SK-N-SH (cell line): ENCODE measurements around the gene CDK13. TPM values are rescaled to one million over a fixed set of nuclear protein-coding genes. Genes with fewer than 3 reads are reported as not detected.
"Not testable (repeated sequence)": the region's sequence is repeated elsewhere in the genome, so short reads cannot be mapped to it uniquely, and the experiment has no call there.

ENCODE experiments used
- CTCF ChIA-PET: fragments of 300-600, 350-600 bp; formaldehyde crosslinking; extraction: SDS; loops from one replicate; lab custom pipeline; 2021; lab: Yijun Ruan, JAX
- POLR2A ChIA-PET: fragments of 350-600 bp; sonication (Branson Sonifier 250); formaldehyde crosslinking; extraction: SDS; loops from one replicate; lab custom pipeline; 2020; ENCODE audit warnings: antibody characterized with exemption, inconsistent platforms; lab: Yijun Ruan, JAX
- DNase-seq: peaks from one replicate; pipeline ENCODE4 v3.0.0; 2012
- H2AFZ ChIP-seq: fragments of 200-600 bp; sonication (generic); 2 replicates; pipeline ENCODE4 v1.8.1; 2016; ENCODE audit warnings: antibody characterized with exemption, mild to moderate bottlenecking, low read depth
- H3F3A ChIP-seq: fragments of 200-600 bp; sonication (generic); replicated peaks from 2 replicates; pipeline ENCODE3; 2016; ENCODE audit warnings: antibody characterized with exemption, mild to moderate bottlenecking; ENCODE audit not compliant: insufficient read depth
- H3K27ac ChIP-seq, 2 experiments: fragments of 200-500 bp in 1 of 2; fragments of 200-600 bp in 1 of 2; sonication (Bioruptor generic) in 1 of 2; sonication (generic), shearing (Covaris generic) in 1 of 2; 2 replicates each; pipeline versions ENCODE4 v1.5.1 to v1.6.1; 2014 to 2016; ENCODE audit warnings: low read depth in 2 of 2, inconsistent platforms in 1 of 2, low read length in 1 of 2, mild to moderate bottlenecking in 1 of 2, mixed read lengths in 1 of 2
- H3K27me3 ChIP-seq: fragments of 200-600 bp; sonication (generic), shearing (Covaris generic); 2 replicates; pipeline ENCODE4 v1.6.1; 2016; ENCODE audit warnings: mixed run types; ENCODE audit not compliant: insufficient read depth
- H3K36me3 ChIP-seq, 2 experiments: fragments of 200-500 bp in 1 of 2; fragments of 200-600 bp in 1 of 2; sonication (Bioruptor generic) in 1 of 2; sonication (generic) in 1 of 2; replicated peaks in 1 of 2; 2 replicates each; pipeline versions ENCODE3 to v1.5.1; 2014 to 2016; ENCODE audit warnings: low read length in 1 of 2, mild to moderate bottlenecking in 1 of 2; ENCODE audit not compliant: insufficient read depth in 2 of 2, control insufficient read depth in 1 of 2
- H3K4me1 ChIP-seq, 2 experiments: fragments of 200-500 bp in 1 of 2; fragments of 200-600 bp in 1 of 2; sonication (Bioruptor generic) in 1 of 2; sonication (generic), shearing (Covaris generic) in 1 of 2; 2 replicates each; pipeline versions ENCODE4 v1.5.1 to v1.6.1; 2014 to 2016; ENCODE audit warnings: low read depth in 1 of 2, low read length in 1 of 2, mixed run types in 1 of 2; ENCODE audit not compliant: insufficient read depth in 2 of 2, control insufficient read depth in 1 of 2
- H3K4me2 ChIP-seq: fragments of 200-600 bp; sonication (generic), shearing (Covaris generic); 2 replicates; pipeline ENCODE4 v1.6.1; 2017; ENCODE audit warnings: mixed run types
- H3K4me3 ChIP-seq, 2 experiments: fragments of 200-500 bp in 1 of 2; fragments of 200-600 bp in 1 of 2; sonication (Bioruptor generic) in 1 of 2; sonication (generic), shearing (Covaris generic) in 1 of 2; 2 replicates each; pipeline versions ENCODE4 v1.5.1 to v1.8.1; 2014 to 2016; ENCODE audit warnings: low read depth in 2 of 2, inconsistent platforms in 1 of 2, low read length in 1 of 2, mild to moderate bottlenecking in 1 of 2, mixed read lengths in 1 of 2, moderate library complexity in 1 of 2
- H3K79me2 ChIP-seq: fragments of 200-600 bp; sonication (generic); 2 replicates; pipeline ENCODE4 v1.8.1; 2017; ENCODE audit warnings: mild to moderate bottlenecking; ENCODE audit not compliant: insufficient read depth
- H3K9ac ChIP-seq: fragments of 200-600 bp; sonication (generic); 2 replicates; pipeline ENCODE4 v1.6.1; 2017; ENCODE audit warnings: mixed run types
- H3K9me2 ChIP-seq: fragments of 200-600 bp; sonication (generic); 2 replicates; pipeline ENCODE4 v1.6.1; 2017; ENCODE audit warnings: mixed run types
- H3K9me3 ChIP-seq: fragments of 200-600 bp; sonication (generic); 2 replicates; pipeline ENCODE4 v1.6.1; 2017; ENCODE audit warnings: mixed run types, mild to moderate bottlenecking, moderate library complexity
- H4K20me1 ChIP-seq: fragments of 200-600 bp; sonication (generic); 2 replicates; pipeline ENCODE4 v1.6.1; 2017; ENCODE audit warnings: mild to moderate bottlenecking, mixed run types; ENCODE audit not compliant: insufficient read depth
- CHD2 ChIP-seq: fragments of 150-350 bp; IDR thresholded peaks from 2 replicates; pipeline ENCODE4 v1.6.1; 2018; ENCODE audit warnings: low read length; ENCODE audit not compliant: partially characterized antibody
- ELF1 ChIP-seq: IDR thresholded peaks from 2 replicates; pipeline ENCODE4 v1.4.0; 2012
- EP300 ChIP-seq, 2 experiments: IDR thresholded peaks; 2 replicates each; pipeline versions ENCODE4 v1.4.0 to v1.6.1; 2012; ENCODE audit warnings: borderline replicate concordance in 1 of 2, low read depth in 1 of 2, low read length in 1 of 2
- FOSL2 ChIP-seq: IDR thresholded peaks from 2 replicates; pipeline ENCODE4 v1.4.0; 2012; ENCODE audit warnings: low read depth, mild to moderate bottlenecking, moderate library complexity, borderline replicate concordance
- FOXJ3 ChIP-seq: sonication (generic); formaldehyde crosslinking; IDR thresholded peaks from 2 replicates; pipeline ENCODE4 v1.5.1; 2020; ENCODE audit warnings: mild to moderate bottlenecking, missing genetic modification reagents
- GABPA ChIP-seq: IDR thresholded peaks from 2 replicates; pipeline ENCODE4 v1.4.0; 2012; ENCODE audit warnings: low read depth, mild to moderate bottlenecking
- GATA2 ChIP-seq: sonication (generic); formaldehyde crosslinking; IDR thresholded peaks from 2 replicates; pipeline ENCODE4 v1.5.0; 2020; ENCODE audit warnings: mild to moderate bottlenecking, missing genetic modification reagents
- JUND ChIP-seq: IDR thresholded peaks from 2 replicates; pipeline ENCODE4 v1.4.0; 2012
- MEF2A ChIP-seq: IDR thresholded peaks from 2 replicates; pipeline ENCODE4 v1.4.0; 2012; ENCODE audit warnings: low read depth, borderline replicate concordance
- MXI1 ChIP-seq: IDR thresholded peaks from 2 replicates; pipeline ENCODE4 v1.6.1; 2012; ENCODE audit warnings: mild to moderate bottlenecking, low read depth, low read length, improper control_type of control experiment
- NRF1 ChIP-seq: IDR thresholded peaks from 2 replicates; pipeline ENCODE4 v1.6.1; 2012; ENCODE audit warnings: low read depth, mild to moderate bottlenecking, low read length
- POLR2AphosphoS5 ChIP-seq: IDR thresholded peaks from 2 replicates; pipeline ENCODE4 v1.6.1; 2012; ENCODE audit warnings: low read depth, low read length
- RCOR1 ChIP-seq: fragments of 150-350 bp; IDR thresholded peaks from 2 replicates; pipeline ENCODE4 v1.6.1; 2017; ENCODE audit warnings: antibody characterized with exemption, low read length
- SMC3 ChIP-seq: IDR thresholded peaks from 2 replicates; pipeline ENCODE4 v1.6.1; 2012; ENCODE audit warnings: low read depth, low read length, improper control_type of control experiment
- TAF1 ChIP-seq: IDR thresholded peaks from 2 replicates; pipeline ENCODE4 v1.6.1; 2012; ENCODE audit warnings: low read depth, mild to moderate bottlenecking, low read length, moderate library complexity, borderline replicate concordance
- TEAD4 ChIP-seq: IDR thresholded peaks from 2 replicates; pipeline ENCODE4 v1.4.0; 2012; ENCODE audit warnings: mild to moderate bottlenecking, borderline replicate concordance; ENCODE audit not compliant: insufficient read depth
- WGBS: methylation state at CpG from one replicate; pipeline ENCODE4 v1.1.6; 2017; ENCODE audit warnings: low lambda C conversion rate; 5-methylcytosine and 5-hydroxymethylcytosine counted together
- polyA plus RNA-seq, 3 experiments: library from polyadenylated mRNA; depleted of rRNA; stranded (reverse); fragments of >200 nt; gene quantifications; 2 replicates each; pipeline ENCODE4 v1.2.3, GENCODE V29; 2012
- TF ChIP-seq, protein P1 (sequence below): fragments of 150-350 bp; IDR thresholded peaks from 2 replicates; pipeline ENCODE4 v1.6.1; 2016; ENCODE audit warnings: mild to moderate bottlenecking, low read depth, low read length
- TF ChIP-seq, protein P2 (sequence below): fragments of 150-350 bp; IDR thresholded peaks from 2 replicates; pipeline ENCODE4 v1.6.1; 2017; ENCODE audit warnings: antibody characterized with exemption, low read length, low read depth, borderline replicate concordance
- TF ChIP-seq, protein P3 (sequence below): IDR thresholded peaks from 2 replicates; pipeline ENCODE4 v1.4.0; 2012; ENCODE audit warnings: low read depth, borderline replicate concordance

Gene CDK13
- polyA plus RNA-seq, 1 of the 3 experiments (the other 2 are of a cell fraction): 23.1 TPM

DNA sequence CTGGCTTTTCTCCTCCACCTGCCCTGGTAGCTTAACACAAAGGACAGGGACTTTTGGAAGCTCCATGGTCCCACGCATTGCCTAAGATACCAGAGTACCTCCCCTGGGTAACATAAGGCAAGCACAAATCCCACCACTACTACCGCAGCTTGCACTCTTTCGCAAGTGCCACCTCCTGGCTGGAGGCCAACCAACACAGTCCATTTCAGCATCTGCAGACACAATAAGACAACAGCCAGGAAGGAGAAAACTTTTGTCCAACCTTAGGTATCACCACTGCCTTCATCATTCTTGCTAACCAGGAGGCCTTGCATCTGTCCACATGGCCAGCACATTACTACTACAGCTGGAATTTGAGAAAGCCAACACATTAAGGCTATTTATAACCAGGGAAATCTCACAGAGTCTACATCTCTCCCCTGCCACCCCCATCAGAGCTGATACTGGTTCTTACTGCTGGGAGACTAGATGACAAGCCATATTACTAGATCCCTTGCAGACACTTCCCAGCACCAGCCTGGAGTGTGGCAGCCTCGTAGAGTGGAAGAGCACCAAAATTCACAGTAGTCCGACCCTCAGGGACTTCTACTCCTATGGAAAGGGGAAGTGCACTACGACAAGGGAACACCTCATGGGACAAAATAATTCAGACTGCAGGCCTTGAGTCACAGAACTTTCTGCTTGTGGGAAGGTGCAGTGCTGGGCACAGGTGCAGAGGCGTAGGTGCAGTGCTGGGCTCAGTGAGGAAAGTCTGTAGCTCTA, 39.8 kb upstream of the CDK13 start:
- Histone ChIP-seq H3K79me2 (no peaks in the 10 kb centered on the region), H3K4me1 (no peaks in the 10 kb centered on the region; a peak in 1 of 4 replicates), H3K9me3 (peaks cover 13% of the 10 kb centered on the region; the same call in 1 of the 2 replicates), H3K27ac (no peak overlapping the region), H3K4me2 (no peak overlapping the region), H3K36me3 (no peaks in the 10 kb centered on the region), H3K4me3 (no peak overlapping the region), H3K9ac (no peak overlapping the region), H3K27me3 (no peaks in the 10 kb centered on the region), H2AFZ (no peak overlapping the region), H3K9me2 (no peaks in the 10 kb centered on the region), H4K20me1 (no peaks in the 10 kb centered on the region), H3F3A (no peaks in the 10 kb centered on the region)
- TF ChIP-seq FOXJ3 (CRISPR knock-in tag): no peak
- no peak for TF ChIP-seq MEF2A
- no peak for TF ChIP-seq SMC3
- TF ChIP-seq RCOR1: no peak
- TF ChIP-seq, protein P1, sequence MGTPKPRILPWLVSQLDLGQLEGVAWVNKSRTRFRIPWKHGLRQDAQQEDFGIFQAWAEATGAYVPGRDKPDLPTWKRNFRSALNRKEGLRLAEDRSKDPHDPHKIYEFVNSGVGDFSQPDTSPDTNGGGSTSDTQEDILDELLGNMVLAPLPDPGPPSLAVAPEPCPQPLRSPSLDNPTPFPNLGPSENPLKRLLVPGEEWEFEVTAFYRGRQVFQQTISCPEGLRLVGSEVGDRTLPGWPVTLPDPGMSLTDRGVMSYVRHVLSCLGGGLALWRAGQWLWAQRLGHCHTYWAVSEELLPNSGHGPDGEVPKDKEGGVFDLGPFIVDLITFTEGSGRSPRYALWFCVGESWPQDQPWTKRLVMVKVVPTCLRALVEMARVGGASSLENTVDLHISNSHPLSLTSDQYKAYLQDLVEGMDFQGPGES: no peak
- TF ChIP-seq, protein P2, sequence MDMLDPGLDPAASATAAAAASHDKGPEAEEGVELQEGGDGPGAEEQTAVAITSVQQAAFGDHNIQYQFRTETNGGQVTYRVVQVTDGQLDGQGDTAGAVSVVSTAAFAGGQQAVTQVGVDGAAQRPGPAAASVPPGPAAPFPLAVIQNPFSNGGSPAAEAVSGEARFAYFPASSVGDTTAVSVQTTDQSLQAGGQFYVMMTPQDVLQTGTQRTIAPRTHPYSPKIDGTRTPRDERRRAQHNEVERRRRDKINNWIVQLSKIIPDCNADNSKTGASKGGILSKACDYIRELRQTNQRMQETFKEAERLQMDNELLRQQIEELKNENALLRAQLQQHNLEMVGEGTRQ: no peak
- no peak for TF ChIP-seq CHD2
- no peak for TF ChIP-seq TAF1
- no peak for TF ChIP-seq TEAD4
- TF ChIP-seq FOSL2: no peak
- no peak for TF ChIP-seq EP300 (IDR thresholded peaks at IDR 0.05; ENCODE audit: borderline replicate concordance in 1 of 2, low read depth in 1 of 2, low read length in 1 of 2)
- no peak for TF ChIP-seq POLR2AphosphoS5
- WGBS: 65% methylated on average over 7 of the region's 7 CpGs
- POLR2A ChIA-PET: no interaction called here
- CTCF ChIA-PET: interaction anchor here (1.4 to 1.8 kb wide), 5 partner anchors 12 to 225 kb away, joined by 3 to 8 read pairs (median 6); partner anchors contain the start of genes MPLKIP and SUGCT
- no peak for DNase-seq

DNA sequence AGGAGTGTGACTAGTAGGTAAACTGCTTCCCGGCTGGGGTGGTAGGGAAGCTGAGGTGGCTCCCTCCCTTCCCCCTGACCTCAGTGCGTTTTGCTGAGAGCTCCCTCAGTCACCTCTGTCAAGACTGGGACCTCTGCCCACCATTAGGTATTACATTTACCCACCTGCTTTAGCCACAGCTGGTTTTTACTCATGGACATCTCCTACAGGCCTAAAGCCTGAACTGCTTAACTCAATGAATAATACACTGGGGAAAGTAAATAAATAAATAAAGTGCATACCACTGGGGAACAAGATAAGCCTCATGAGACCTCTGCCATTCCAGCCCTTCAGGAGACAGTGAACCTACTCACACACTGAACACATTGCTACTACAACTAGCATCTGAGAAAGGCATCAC, 38.9 kb upstream of the CDK13 start:
- H3K4me2 ChIP-seq: no peak overlapping the region
- H3K4me3 ChIP-seq: no peak overlapping the region
- no peak overlapping the region for H2AFZ ChIP-seq
- ChIA-PET CTCF (interaction anchor here (1.5 to 1.6 kb wide), 2 partner anchors 15 to 141 kb away, joined by 4 to 6 read pairs; no protein-coding TSS in a partner anchor), POLR2A (no interaction called here)
- no peak for TF ChIP-seq NRF1
- TF ChIP-seq GABPA: no peak
- TF ChIP-seq FOXJ3 (CRISPR knock-in tag): no peak
- TF ChIP-seq JUND: no peak
- TF ChIP-seq, protein P3, sequence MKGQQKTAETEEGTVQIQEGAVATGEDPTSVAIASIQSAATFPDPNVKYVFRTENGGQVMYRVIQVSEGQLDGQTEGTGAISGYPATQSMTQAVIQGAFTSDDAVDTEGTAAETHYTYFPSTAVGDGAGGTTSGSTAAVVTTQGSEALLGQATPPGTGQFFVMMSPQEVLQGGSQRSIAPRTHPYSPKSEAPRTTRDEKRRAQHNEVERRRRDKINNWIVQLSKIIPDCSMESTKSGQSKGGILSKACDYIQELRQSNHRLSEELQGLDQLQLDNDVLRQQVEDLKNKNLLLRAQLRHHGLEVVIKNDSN: no peak
- no peak for TF ChIP-seq MXI1
- no peak for TF ChIP-seq GATA2
- TF ChIP-seq ELF1: no peak
- DNase-seq: no peak
- H3F3A ChIP-seq: no peaks in the 10 kb centered on the region
- no peaks in the 10 kb centered on the region; a peak in 1 of 4 replicates for H3K4me1 ChIP-seq
- no peaks in the 10 kb centered on the region for H3K79me2 ChIP-seq
- H3K9me3 ChIP-seq: peaks cover 8% of the 10 kb centered on the region; the same call in 1 of the 2 replicates
- no peaks in the 10 kb centered on the region for H3K9me2 ChIP-seq
- no peaks in the 10 kb centered on the region for H3K27me3 ChIP-seq
- H3K9ac ChIP-seq: no peak overlapping the region
- WGBS: 52% methylated on average over 2 of the region's 2 CpGs
- H3K27ac ChIP-seq: no peak overlapping the region
- H4K20me1 ChIP-seq: no peaks in the 10 kb centered on the region
- no peaks in the 10 kb centered on the region for H3K36me3 ChIP-seq

DNA sequence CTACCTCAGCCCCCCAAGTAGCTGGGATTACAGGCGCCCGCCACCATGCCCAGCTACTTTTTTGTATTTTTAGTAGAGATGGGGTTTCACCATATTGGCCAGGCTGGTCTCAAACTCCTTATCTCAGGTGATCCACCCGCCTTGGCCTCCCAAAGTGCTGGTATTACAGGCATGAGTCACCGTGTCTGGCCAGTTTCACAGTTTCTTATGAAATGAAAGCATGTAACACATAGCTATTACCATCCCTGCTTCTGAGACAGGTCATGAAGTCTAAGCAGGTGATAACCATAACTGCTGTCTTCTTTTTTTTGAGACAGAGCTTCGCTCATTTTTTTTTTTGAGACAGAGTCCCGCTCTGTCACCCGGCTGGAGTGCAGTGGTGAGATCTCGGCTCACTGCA, 34.2 kb upstream of the CDK13 start:
- H3K79me2 ChIP-seq, H3K9me2 ChIP-seq, H3K4me1 ChIP-seq, H3K9me3 ChIP-seq, H3K27ac ChIP-seq, DNase-seq, H3K4me3 ChIP-seq, H3F3A ChIP-seq, POLR2A ChIA-PET, H2AFZ ChIP-seq, H3K4me2 ChIP-seq, H4K20me1 ChIP-seq, H3K36me3 ChIP-seq, H3K9ac ChIP-seq: not testable (repeated sequence)
- 68% methylated on average over 8 of the region's 8 CpGs for WGBS
- CTCF ChIA-PET: interaction anchor here (1.0 to 2.6 kb wide), 4 partner anchors 20 to 335 kb away, joined by 3 to 14 read pairs (median 3); no protein-coding TSS in a partner anchor
- peaks cover 16% of the 10 kb centered on the region for H3K27me3 ChIP-seq
